ENCODE results near the gene OTUD1. TPM values are rescaled to one million over a fixed set of nuclear protein-coding genes. Genes with fewer than 3 reads are reported as not detected.
A peak's percentile ranks its signal among the peaks of the same experiment; 100 is the strongest.

OTUD1 gene
- total RNA-seq, 4 donors from 2014 or later, result 9.3 to 19.1 (median 11.4) TPM

DNA sequence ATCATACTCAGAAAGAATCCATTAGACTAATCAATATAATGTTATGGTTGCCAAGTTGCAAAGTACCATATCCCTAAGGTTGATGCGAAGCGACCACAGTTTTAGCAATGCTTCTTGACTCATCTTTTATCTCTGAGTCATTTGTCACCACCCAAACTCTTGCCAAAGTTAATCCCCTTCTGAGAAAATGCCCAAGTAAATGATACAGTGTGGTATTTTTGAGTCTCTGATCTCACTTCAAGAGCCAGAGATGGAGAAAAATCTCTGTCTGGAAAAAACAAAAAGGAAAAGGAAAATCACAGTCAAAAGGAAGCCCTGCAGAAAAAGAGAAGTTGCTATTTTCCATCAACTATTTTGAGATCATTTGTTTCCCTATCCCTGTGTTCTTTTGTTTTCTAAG lies 26.7 kb upstream of the OTUD1 start:
- TF ChIP-seq POLR2A (IDR thresholded peaks at IDR 0.05; ENCODE audit: low read depth) (no peak), POLR2AphosphoS5 (IDR thresholded peaks at IDR 0.05) (no peak), EP300 (IDR thresholded peaks at IDR 0.05) (no peak)
- TF ChIP-seq, protein P1, sequence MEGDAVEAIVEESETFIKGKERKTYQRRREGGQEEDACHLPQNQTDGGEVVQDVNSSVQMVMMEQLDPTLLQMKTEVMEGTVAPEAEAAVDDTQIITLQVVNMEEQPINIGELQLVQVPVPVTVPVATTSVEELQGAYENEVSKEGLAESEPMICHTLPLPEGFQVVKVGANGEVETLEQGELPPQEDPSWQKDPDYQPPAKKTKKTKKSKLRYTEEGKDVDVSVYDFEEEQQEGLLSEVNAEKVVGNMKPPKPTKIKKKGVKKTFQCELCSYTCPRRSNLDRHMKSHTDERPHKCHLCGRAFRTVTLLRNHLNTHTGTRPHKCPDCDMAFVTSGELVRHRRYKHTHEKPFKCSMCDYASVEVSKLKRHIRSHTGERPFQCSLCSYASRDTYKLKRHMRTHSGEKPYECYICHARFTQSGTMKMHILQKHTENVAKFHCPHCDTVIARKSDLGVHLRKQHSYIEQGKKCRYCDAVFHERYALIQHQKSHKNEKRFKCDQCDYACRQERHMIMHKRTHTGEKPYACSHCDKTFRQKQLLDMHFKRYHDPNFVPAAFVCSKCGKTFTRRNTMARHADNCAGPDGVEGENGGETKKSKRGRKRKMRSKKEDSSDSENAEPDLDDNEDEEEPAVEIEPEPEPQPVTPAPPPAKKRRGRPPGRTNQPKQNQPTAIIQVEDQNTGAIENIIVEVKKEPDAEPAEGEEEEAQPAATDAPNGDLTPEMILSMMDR (IDR thresholded peaks at IDR 0.05), result no peak
- Histone ChIP-seq H3K27ac (replicated peaks in 1 of 4) (no peak overlapping the region), H3K36me3 (no peaks in the 10 kb centered on the region), H3K27me3 (no peaks in the 10 kb centered on the region), H3K9me3 (no peaks in the 10 kb centered on the region), H3K4me1 (no peaks in the 10 kb centered on the region), H3K4me3 (no peak overlapping the region)
- 78% methylated on average over 2 of the region's 2 CpGs for WGBS
- DNase-seq (ENCODE audit: extremely low spot score), result no peak
- intact Hi-C loops (cut with DNase I), result no loop called here

DNA sequence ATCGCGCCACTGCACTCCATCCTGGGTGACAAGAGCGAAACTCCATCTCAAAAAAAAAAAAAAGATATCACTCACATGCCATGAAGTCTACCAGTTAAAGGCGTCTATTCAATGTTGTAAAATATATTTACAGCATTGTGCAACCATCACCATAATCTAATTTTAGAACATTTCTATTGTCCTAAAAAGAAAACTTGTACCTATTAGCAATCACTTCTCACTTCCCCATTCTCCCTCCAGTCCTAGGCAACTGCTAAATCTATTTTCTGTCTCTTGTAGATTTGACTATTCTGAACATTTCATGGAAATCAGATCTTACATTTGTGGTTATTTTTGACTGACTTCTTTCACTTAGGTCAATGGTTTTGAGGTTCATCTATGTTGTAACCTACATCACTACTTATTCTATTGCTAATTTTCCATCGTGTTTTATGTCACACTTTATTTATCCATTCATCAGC lies 25.2 kb upstream of the OTUD1 start:
- Histone ChIP-seq H3K4me3 (no peak overlapping the region), H3K36me3 (no peaks in the 10 kb centered on the region), H3K9me3 (no peaks in the 10 kb centered on the region), H3K27ac (replicated peaks in 1 of 4) (no peak overlapping the region), H3K27me3 (no peaks in the 10 kb centered on the region), H3K4me1 (no peaks in the 10 kb centered on the region)
- TF ChIP-seq POLR2AphosphoS5 (IDR thresholded peaks at IDR 0.05), result no peak
- TF ChIP-seq EP300 (IDR thresholded peaks at IDR 0.05), result no peak
- TF ChIP-seq, protein P1 (IDR thresholded peaks at IDR 0.05), result no peak
- TF ChIP-seq POLR2A (IDR thresholded peaks at IDR 0.05; ENCODE audit: low read depth), result no peak
- intact Hi-C loops (cut with DNase I), result no loop called here
- no peak for DNase-seq (ENCODE audit: extremely low spot score)
- WGBS, result 73% methylated on average over 5 of the region's 5 CpGs

DNA sequence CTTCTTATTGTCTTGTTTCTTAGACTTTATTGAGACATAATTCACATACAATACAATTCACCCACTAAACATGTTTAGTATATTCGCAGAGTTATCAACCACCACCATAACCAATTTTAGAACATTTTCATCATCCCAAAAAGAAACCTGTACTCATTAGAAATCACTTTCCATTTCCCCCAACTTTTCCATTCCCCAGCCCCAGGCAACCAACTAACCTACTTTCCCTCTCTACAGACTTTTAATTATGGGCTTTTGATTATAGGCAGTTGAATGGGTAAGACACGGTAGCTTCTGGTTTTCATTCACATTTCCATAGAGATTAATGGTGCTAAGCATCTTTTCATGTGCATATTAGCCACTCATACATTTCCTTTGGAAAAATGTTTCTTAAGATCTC lies 24.2 kb upstream of the OTUD1 start:
- DNase-seq (ENCODE audit: extremely low spot score), result no peak
- Histone ChIP-seq H3K27ac (replicated peaks in 1 of 4) (no peak overlapping the region), H3K9me3 (no peaks in the 10 kb centered on the region), H3K36me3 (no peaks in the 10 kb centered on the region), H3K4me1 (no peaks in the 10 kb centered on the region), H3K4me3 (no peak overlapping the region), H3K27me3 (no peaks in the 10 kb centered on the region)
- TF ChIP-seq POLR2AphosphoS5 (IDR thresholded peaks at IDR 0.05) (no peak), POLR2A (IDR thresholded peaks at IDR 0.05; ENCODE audit: low read depth) (no peak), EP300 (IDR thresholded peaks at IDR 0.05) (no peak)
- TF ChIP-seq, protein P1 (IDR thresholded peaks at IDR 0.05), result no peak
- WGBS, result 75% methylated on average over 2 of the region's 2 CpGs
- intact Hi-C loops (cut with DNase I), result no loop called here

DNA sequence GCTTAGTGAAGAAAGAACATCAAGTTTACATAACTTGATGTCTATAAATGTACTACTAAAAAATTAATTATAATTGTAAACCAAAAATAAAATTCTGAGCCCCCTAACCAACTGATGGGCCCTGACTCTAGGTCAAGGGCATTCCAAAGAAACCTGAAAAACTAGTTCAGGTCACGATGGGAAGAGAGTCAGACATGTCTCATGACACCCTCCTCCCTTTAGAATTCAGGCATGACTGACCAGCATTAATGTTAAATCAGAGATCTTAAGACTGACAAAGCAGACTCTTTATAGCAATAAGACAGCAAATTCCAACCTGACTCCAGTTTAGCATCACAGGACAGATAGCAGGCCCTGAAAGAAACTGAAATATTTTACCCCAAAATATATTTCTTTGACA lies 21.6 kb upstream of the OTUD1 start:
- TF ChIP-seq POLR2AphosphoS5 (IDR thresholded peaks at IDR 0.05) (no peak), EP300 (IDR thresholded peaks at IDR 0.05) (no peak), POLR2A (IDR thresholded peaks at IDR 0.05; ENCODE audit: low read depth) (no peak)
- TF ChIP-seq, protein P1 (IDR thresholded peaks at IDR 0.05), result no peak
- no peak overlapping the region for H3K27ac ChIP-seq (replicated peaks in 1 of 4)
- no peak for DNase-seq (ENCODE audit: extremely low spot score)
- 82% methylated on average over 1 of the region's 1 CpG for WGBS
- H3K4me3 ChIP-seq, result no peak overlapping the region
- no peaks in the 10 kb centered on the region for H3K27me3 ChIP-seq
- no peaks in the 10 kb centered on the region for H3K36me3 ChIP-seq
- intact Hi-C loops (cut with DNase I), result no loop called here
- H3K4me1 ChIP-seq, result no peaks in the 10 kb centered on the region
- H3K9me3 ChIP-seq, result no peaks in the 10 kb centered on the region

DNA sequence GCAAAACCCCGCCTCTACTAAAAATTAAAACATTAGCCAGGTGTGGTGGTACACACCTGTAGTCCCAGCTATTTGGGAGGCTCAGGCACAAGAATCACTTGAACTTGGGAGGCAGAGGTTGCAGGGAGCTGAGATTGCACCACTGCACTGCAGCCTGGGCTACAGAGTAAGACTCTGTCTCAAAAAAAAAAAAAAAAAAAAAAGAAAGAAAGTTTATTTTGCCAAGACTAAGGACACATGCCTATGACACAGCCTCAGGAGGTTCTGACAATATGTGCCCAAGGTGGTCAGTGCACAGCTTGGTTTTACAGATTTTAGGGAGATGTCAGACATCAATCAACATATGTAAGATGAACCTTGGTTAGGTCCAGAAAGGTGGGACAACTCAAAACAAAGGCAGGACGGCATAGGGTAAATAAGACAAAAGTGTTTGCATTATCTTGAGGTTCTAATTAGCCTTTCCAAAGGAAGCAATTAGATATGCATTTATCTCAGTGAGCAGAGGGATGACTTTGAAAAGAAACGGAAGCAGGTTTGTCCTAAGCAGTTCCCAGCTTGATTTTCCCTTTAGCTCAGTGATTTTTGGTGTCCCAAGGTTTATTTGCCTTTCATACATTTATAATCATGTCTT lies 20.7 kb upstream of the OTUD1 start:
- Histone ChIP-seq H3K9me3 (no peaks in the 10 kb centered on the region), H3K4me1 (no peaks in the 10 kb centered on the region), H3K36me3 (no peaks in the 10 kb centered on the region), H3K4me3 (no peak overlapping the region), H3K27ac (replicated peaks in 1 of 4) (no peak overlapping the region), H3K27me3 (no peaks in the 10 kb centered on the region)
- intact Hi-C loops (cut with DNase I), result no loop called here
- 95% methylated on average over 3 of the region's 3 CpGs for WGBS
- TF ChIP-seq, protein P1 (IDR thresholded peaks at IDR 0.05), result no peak
- TF ChIP-seq POLR2AphosphoS5 (IDR thresholded peaks at IDR 0.05) (no peak), POLR2A (IDR thresholded peaks at IDR 0.05; ENCODE audit: low read depth) (no peak), EP300 (IDR thresholded peaks at IDR 0.05) (no peak)
- peak; percentile 72 for DNase-seq (ENCODE audit: extremely low spot score)
